Activated CD4-positive, alpha-beta T cell treated with anti-CD3 and anti-CD28 coated beads, Interleukin-2, amount 10 ng/mL, durations not matched to agents 7 days and 5 days (primary cell): ENCODE measurements around the gene HHAT. TPM values are rescaled to one million over a fixed set of nuclear protein-coding genes. Genes with fewer than 3 reads are reported as not detected.

Experiments used
- CTCF ChIA-PET: fragments of 350-600 bp; sonication (Branson Sonifier 250); formaldehyde crosslinking; loops from one replicate; lab custom pipeline; 2021; ENCODE audit warnings: antibody characterized with exemption; lab: Charles Lee
- POLR2A ChIA-PET: fragments of 350-600 bp; sonication (Branson Sonifier 250); formaldehyde crosslinking; loops from one replicate; lab custom pipeline; 2021; ENCODE audit warnings: antibody characterized with exemption; lab: Charles Lee
- DNase-seq: peaks from one replicate; pipeline ENCODE4 v3.0.0-alpha.2; 2020
- H3K27ac Mint-ChIP-seq: one replicate; pipeline ENCODE4 v1.8.0; 2021; ENCODE audit warnings: mild to moderate bottlenecking, moderate library complexity, mixed read lengths
- H3K27me3 Mint-ChIP-seq: one replicate; pipeline ENCODE4 v1.8.0; 2021; ENCODE audit warnings: mixed read lengths
- H3K36me3 Mint-ChIP-seq: one replicate; pipeline ENCODE4 v1.8.0; 2021; ENCODE audit warnings: low read depth, mixed read lengths
- H3K4me1 Mint-ChIP-seq: one replicate; pipeline ENCODE4 v1.8.0; 2021; ENCODE audit warnings: mixed read lengths
- H3K4me3 Mint-ChIP-seq: one replicate; pipeline ENCODE4 v1.8.0; 2021; ENCODE audit warnings: mild to moderate bottlenecking, moderate library complexity, mixed read lengths
- H3K9me3 Mint-ChIP-seq: one replicate; pipeline ENCODE4 v1.8.0; 2021; ENCODE audit warnings: mixed read lengths
- total RNA-seq, 2 experiments: library from RNA; stranded (reverse); gene quantifications; one replicate each; pipeline ENCODE4 v1.2.3, GENCODE V29; 2021

Gene HHAT
- total RNA-seq, 2 experiments from 2014 or later, result 1.3 to 1.5 TPM

- Mint-ChIP-seq H3K27me3 (peaks cover 9% of the 10 kb centered on the region), H3K4me3 (no peak overlapping the region), H3K9me3 (no peaks in the 10 kb centered on the region), H3K4me1 (no peaks in the 10 kb centered on the region), H3K36me3 (no peaks in the 10 kb centered on the region), H3K27ac (no peak overlapping the region)
- ChIA-PET POLR2A (no interaction called here), CTCF (interaction anchor here (0.6 to 0.8 kb wide), 2 partner anchors 21 to 208 kb away, joined by 3 read pairs; no protein-coding TSS in a partner anchor)
- no peak for DNase-seq
Observed at GRCh38 chr1:210299501-210299900, 29.2 kb upstream of the HHAT start.

- no peaks in the 10 kb centered on the region for H3K4me1 Mint-ChIP-seq
- no peak overlapping the region for H3K4me3 Mint-ChIP-seq
- H3K9me3 Mint-ChIP-seq, result no peaks in the 10 kb centered on the region
- POLR2A ChIA-PET, result no interaction called here
- peaks cover 6% of the 10 kb centered on the region for H3K27me3 Mint-ChIP-seq
- no peak overlapping the region for H3K27ac Mint-ChIP-seq
- CTCF ChIA-PET, result no interaction called here
- no peaks in the 10 kb centered on the region for H3K36me3 Mint-ChIP-seq
- DNase-seq, result no peak
Observed at GRCh38 chr1:210300923-210301614, 27.6 kb upstream of the HHAT start.

- Mint-ChIP-seq H3K9me3 (no peaks in the 10 kb centered on the region), H3K27me3 (peaks cover 6% of the 10 kb centered on the region), H3K27ac (no peak overlapping the region), H3K4me1 (no peaks in the 10 kb centered on the region), H3K4me3 (no peak overlapping the region), H3K36me3 (no peaks in the 10 kb centered on the region)
- ChIA-PET POLR2A (no interaction called here), CTCF (no interaction called here)
- no peak for DNase-seq
Observed at GRCh38 chr1:210301615-210302000, 27.1 kb upstream of the HHAT start.

GRCh38 chr1:210302501-210302900 is 26.2 kb upstream of the HHAT start:
- H3K27me3 Mint-ChIP-seq, result peaks cover 7% of the 10 kb centered on the region
- H3K36me3 Mint-ChIP-seq, result no peaks in the 10 kb centered on the region
- no peak overlapping the region for H3K4me3 Mint-ChIP-seq
- no peak overlapping the region for H3K27ac Mint-ChIP-seq
- POLR2A ChIA-PET, result no interaction called here
- CTCF ChIA-PET, result no interaction called here
- H3K4me1 Mint-ChIP-seq, result no peaks in the 10 kb centered on the region
- no peak for DNase-seq
- no peaks in the 10 kb centered on the region for H3K9me3 Mint-ChIP-seq

- Mint-ChIP-seq H3K27me3 (peaks cover 5% of the 10 kb centered on the region), H3K9me3 (no peaks in the 10 kb centered on the region), H3K36me3 (no peaks in the 10 kb centered on the region), H3K4me3 (no peak overlapping the region), H3K4me1 (no peaks in the 10 kb centered on the region), H3K27ac (no peak overlapping the region)
- ChIA-PET CTCF (no interaction called here), POLR2A (no interaction called here)
- DNase-seq, result no peak
Observed at GRCh38 chr1:210303391-210303790, 25.3 kb upstream of the HHAT start.

GRCh38 chr1:210310562-210311153 is 18.0 kb upstream of the HHAT start:
- Mint-ChIP-seq H3K4me3 (peak overlapping the region; percentile 68), H3K9me3 (no peaks in the 10 kb centered on the region), H3K36me3 (no peaks in the 10 kb centered on the region), H3K27me3 (peaks cover 35% of the 10 kb centered on the region), H3K4me1 (peaks cover 5% of the 10 kb centered on the region), H3K27ac (no peak overlapping the region)
- ChIA-PET CTCF (interaction anchor here (1.3 kb wide), 1 partner anchor 22 kb away, joined by 3 read pairs; no protein-coding TSS in a partner anchor), POLR2A (no interaction called here)
- no peak for DNase-seq

- H3K4me3 Mint-ChIP-seq, result peak overlapping the region; percentile 68
- ChIA-PET POLR2A (no interaction called here), CTCF (no interaction called here)
- peaks cover 5% of the 10 kb centered on the region for H3K4me1 Mint-ChIP-seq
- H3K9me3 Mint-ChIP-seq, result no peaks in the 10 kb centered on the region
- no peaks in the 10 kb centered on the region for H3K36me3 Mint-ChIP-seq
- peaks cover 41% of the 10 kb centered on the region for H3K27me3 Mint-ChIP-seq
- no peak for DNase-seq
- H3K27ac Mint-ChIP-seq, result no peak overlapping the region
Observed at GRCh38 chr1:210311726-210312493, 16.8 kb upstream of the HHAT start.

- DNase-seq, result no peak
- peaks cover 5% of the 10 kb centered on the region for H3K4me1 Mint-ChIP-seq
- H3K4me3 Mint-ChIP-seq, result no peak overlapping the region
- ChIA-PET CTCF (no interaction called here), POLR2A (no interaction called here)
- peaks cover 46% of the 10 kb centered on the region for H3K27me3 Mint-ChIP-seq
- H3K27ac Mint-ChIP-seq, result no peak overlapping the region
- no peaks in the 10 kb centered on the region for H3K36me3 Mint-ChIP-seq
- H3K9me3 Mint-ChIP-seq, result no peaks in the 10 kb centered on the region
Observed at GRCh38 chr1:210313046-210313595, 15.6 kb upstream of the HHAT start.

GRCh38 chr1:210313921-210314320 is 14.8 kb upstream of the HHAT start:
- CTCF ChIA-PET, result no interaction called here

GRCh38 chr1:210315529-210315928 is 13.2 kb upstream of the HHAT start:
- Mint-ChIP-seq H3K4me3 (no peak overlapping the region), H3K36me3 (no peaks in the 10 kb centered on the region), H3K27me3 (peaks cover 40% of the 10 kb centered on the region), H3K27ac (no peak overlapping the region), H3K9me3 (no peaks in the 10 kb centered on the region), H3K4me1 (peaks cover 5% of the 10 kb centered on the region)
- ChIA-PET POLR2A (no interaction called here), CTCF (no interaction called here)
- DNase-seq, result no peak

More at GRCh38 chr1:210313921-210314320, 14.8 kb upstream of the HHAT start:
- no peak overlapping the region for H3K27ac Mint-ChIP-seq
- no peaks in the 10 kb centered on the region for H3K36me3 Mint-ChIP-seq
- peaks cover 51% of the 10 kb centered on the region for H3K27me3 Mint-ChIP-seq
- no peak for DNase-seq
- H3K4me1 Mint-ChIP-seq, result peaks cover 5% of the 10 kb centered on the region
- no peaks in the 10 kb centered on the region for H3K9me3 Mint-ChIP-seq
- POLR2A ChIA-PET, result no interaction called here
- no peak overlapping the region for H3K4me3 Mint-ChIP-seq

GRCh38 chr1:210321131-210321530 is 7.6 kb upstream of the HHAT start:
- Mint-ChIP-seq H3K9me3 (peaks cover 9% of the 10 kb centered on the region), H3K4me1 (peaks cover 1% of the 10 kb centered on the region), H3K27me3 (peaks cover 36% of the 10 kb centered on the region), H3K4me3 (no peak overlapping the region), H3K27ac (no peak overlapping the region), H3K36me3 (no peaks in the 10 kb centered on the region)
- DNase-seq, result no peak
- ChIA-PET CTCF (no interaction called here), POLR2A (no interaction called here)

- CTCF ChIA-PET, result no interaction called here
- Mint-ChIP-seq H3K4me1 (peaks cover 1% of the 10 kb centered on the region), H3K27me3 (peaks cover 35% of the 10 kb centered on the region), H3K9me3 (peaks cover 9% of the 10 kb centered on the region), H3K36me3 (no peaks in the 10 kb centered on the region), H3K4me3 (no peak overlapping the region), H3K27ac (no peak overlapping the region)
- POLR2A ChIA-PET, result no interaction called here
- no peak for DNase-seq
Observed at GRCh38 chr1:210321552-210321951, 7.2 kb upstream of the HHAT start.

- Mint-ChIP-seq H3K36me3 (no peaks in the 10 kb centered on the region), H3K27me3 (peaks cover 19% of the 10 kb centered on the region), H3K4me3 (no peak overlapping the region), H3K27ac (no peak overlapping the region), H3K4me1 (peaks cover 9% of the 10 kb centered on the region), H3K9me3 (peaks cover 9% of the 10 kb centered on the region)
- DNase-seq, result no peak
- ChIA-PET POLR2A (no interaction called here), CTCF (no interaction called here)
Observed at GRCh38 chr1:210323957-210324356, 4.7 kb upstream of the HHAT start.
